Astrocyte (in vitro differentiated cells and primary cell): Measurements from ENCODE around the gene KCNK13.

ENCODE experiments used
- EZH2 ChIP-seq: IDR thresholded peaks from 2 replicates; pipeline ENCODE4 v1.6.1; 2012; ENCODE audit warnings: mild to moderate bottlenecking, low read length, inconsistent platforms; ENCODE audit not compliant: insufficient read depth
- TF ChIP-seq, protein P1 (sequence below): IDR thresholded peaks from 2 replicates; pipeline ENCODE4 v1.5.1; 2011; ENCODE audit warnings: low read depth, mild to moderate bottlenecking, inconsistent platforms, low read length, moderate library complexity; ENCODE audit not compliant: insufficient read depth

DNA sequence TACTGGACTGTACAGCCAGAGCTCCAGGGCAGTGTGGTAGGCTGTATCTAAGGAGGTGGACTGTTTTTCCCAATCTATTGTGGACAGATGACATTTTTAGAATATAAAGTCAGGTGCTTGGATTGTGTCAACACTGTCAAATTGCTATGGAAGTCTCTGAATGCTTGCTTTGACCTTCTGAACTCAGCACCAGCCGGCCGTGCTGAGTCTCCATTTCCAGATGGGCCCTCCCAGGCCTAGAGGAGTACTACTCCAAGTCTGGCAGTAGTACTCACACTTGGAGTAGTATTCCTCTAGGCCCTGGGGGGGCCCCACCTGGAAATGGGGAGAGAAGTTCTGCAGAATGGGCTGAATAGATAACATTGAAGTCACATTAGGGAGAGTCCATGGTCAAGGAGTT is 16.2 kb upstream of the KCNK13 start:
- TF ChIP-seq, protein P1, sequence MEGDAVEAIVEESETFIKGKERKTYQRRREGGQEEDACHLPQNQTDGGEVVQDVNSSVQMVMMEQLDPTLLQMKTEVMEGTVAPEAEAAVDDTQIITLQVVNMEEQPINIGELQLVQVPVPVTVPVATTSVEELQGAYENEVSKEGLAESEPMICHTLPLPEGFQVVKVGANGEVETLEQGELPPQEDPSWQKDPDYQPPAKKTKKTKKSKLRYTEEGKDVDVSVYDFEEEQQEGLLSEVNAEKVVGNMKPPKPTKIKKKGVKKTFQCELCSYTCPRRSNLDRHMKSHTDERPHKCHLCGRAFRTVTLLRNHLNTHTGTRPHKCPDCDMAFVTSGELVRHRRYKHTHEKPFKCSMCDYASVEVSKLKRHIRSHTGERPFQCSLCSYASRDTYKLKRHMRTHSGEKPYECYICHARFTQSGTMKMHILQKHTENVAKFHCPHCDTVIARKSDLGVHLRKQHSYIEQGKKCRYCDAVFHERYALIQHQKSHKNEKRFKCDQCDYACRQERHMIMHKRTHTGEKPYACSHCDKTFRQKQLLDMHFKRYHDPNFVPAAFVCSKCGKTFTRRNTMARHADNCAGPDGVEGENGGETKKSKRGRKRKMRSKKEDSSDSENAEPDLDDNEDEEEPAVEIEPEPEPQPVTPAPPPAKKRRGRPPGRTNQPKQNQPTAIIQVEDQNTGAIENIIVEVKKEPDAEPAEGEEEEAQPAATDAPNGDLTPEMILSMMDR, result no peak
- TF ChIP-seq EZH2, result no peak
